GM23338 (cell line): ENCODE data around the gene LMOD1. TPM values are rescaled to one million over a fixed set of nuclear protein-coding genes. Genes with fewer than 3 reads are reported as not detected.

Experiments used
- ATAC-seq: fragments of 200-7000 bp; cut with Tn5 transposase; 3 replicates; pipeline ENCODE4 v1.9.1; 2020
- DNase-seq: peaks from one replicate; pipeline ENCODE4 v3.0.0-alpha.2; 2015; ENCODE audit warnings: low spot score
- H2AFZ ChIP-seq: fragments of 200-600 bp; sonication (generic); 2 replicates; pipeline ENCODE4 v1.8.0; 2016; ENCODE audit warnings: antibody characterized with exemption, mild to moderate bottlenecking, moderate library complexity
- H3F3A ChIP-seq: fragments of 200-600 bp; sonication (generic); replicated peaks from 2 replicates; pipeline ENCODE4 v1.8.0; 2017; ENCODE audit warnings: antibody characterized with exemption, mixed run types, low read depth
- H3K27ac ChIP-seq: fragments of 200-600 bp; sonication (generic); 2 replicates; pipeline ENCODE4 v1.6.1; 2016; ENCODE audit warnings: low read depth
- H3K27me3 ChIP-seq: fragments of 200-600 bp; sonication (generic); 2 replicates; pipeline ENCODE4 v1.8.0; 2016; ENCODE audit warnings: mild to moderate bottlenecking, mixed run types, moderate library complexity; ENCODE audit not compliant: insufficient read depth
- H3K36me3 ChIP-seq: fragments of 200-600 bp; sonication (generic); 2 replicates; pipeline ENCODE4 v1.8.0; 2016; ENCODE audit warnings: mild to moderate bottlenecking; ENCODE audit not compliant: insufficient read depth
- H3K4me1 ChIP-seq: fragments of 200-600 bp; sonication (generic); 2 replicates; pipeline ENCODE4 v1.8.0; 2016; ENCODE audit warnings: mild to moderate bottlenecking, moderate library complexity; ENCODE audit not compliant: insufficient read depth
- H3K4me2 ChIP-seq: fragments of 200-600 bp; sonication (generic); 2 replicates; pipeline ENCODE4 v1.7.1; 2017; ENCODE audit warnings: mixed run types
- H3K4me3 ChIP-seq: fragments of 200-600 bp; sonication (generic); 2 replicates; pipeline ENCODE4 v1.6.1; 2016; ENCODE audit warnings: mixed run types
- H3K79me2 ChIP-seq: fragments of 200-600 bp; sonication (generic); replicated peaks from 2 replicates; pipeline ENCODE4 v1.8.0; 2017; ENCODE audit warnings: mild to moderate bottlenecking; ENCODE audit not compliant: insufficient read depth
- H3K9me2 ChIP-seq: fragments of 200-600 bp; sonication (generic); 2 replicates; pipeline ENCODE4 v1.8.0; 2017; ENCODE audit not compliant: insufficient read depth
- H4K20me1 ChIP-seq: fragments of 200-600 bp; sonication (generic); replicated peaks from 2 replicates; pipeline ENCODE4 v1.8.0; 2017; ENCODE audit warnings: mild to moderate bottlenecking; ENCODE audit not compliant: insufficient read depth
- H3K27ac Mint-ChIP-seq: 2 replicates; pipeline ENCODE4 v1.8.0; 2020; ENCODE audit warnings: inconsistent platforms, mild to moderate bottlenecking, moderate library complexity, mixed read lengths
- H3K27me3 Mint-ChIP-seq: 3 replicates; pipeline ENCODE4 v1.8.0; 2022; ENCODE audit warnings: low read depth, mild to moderate bottlenecking, moderate library complexity, mixed read lengths, inconsistent platforms; ENCODE audit not compliant: insufficient read depth, poor library complexity
- H3K36me3 Mint-ChIP-seq: 3 replicates; pipeline ENCODE4 v1.8.0; 2021; ENCODE audit warnings: low read depth, mild to moderate bottlenecking, inconsistent platforms, moderate library complexity, mixed read lengths
- H3K4me1 Mint-ChIP-seq: 3 replicates; pipeline ENCODE4 v1.8.0; 2020; ENCODE audit warnings: mild to moderate bottlenecking, inconsistent platforms, mixed read lengths
- H3K4me3 Mint-ChIP-seq: 3 replicates; pipeline ENCODE4 v1.8.0; 2021; ENCODE audit warnings: moderate library complexity, mild to moderate bottlenecking, inconsistent platforms, mixed read lengths
- H3K9me3 Mint-ChIP-seq: 3 replicates; pipeline ENCODE4 v1.8.0; 2020; ENCODE audit warnings: moderate library complexity, mild to moderate bottlenecking, inconsistent platforms, mixed read lengths
- CREB1 ChIP-seq: fragments of 250-450 bp; sonication (Bioruptor Pico); IDR thresholded peaks from 2 replicates; pipeline ENCODE4 v1.5.0; 2020; ENCODE audit warnings: low read depth, mild to moderate bottlenecking, moderate library complexity
- ETS1 ChIP-seq: IDR thresholded peaks from 2 replicates; pipeline ENCODE4 v1.6.1; 2016; ENCODE audit warnings: antibody characterized with exemption
- EZH2 ChIP-seq: fragments of 200-600 bp; sonication (generic); IDR thresholded peaks from one replicate; pipeline ENCODE4 v1.8.0; 2017; ENCODE audit warnings: antibody characterized with exemption, mild to moderate bottlenecking, low read depth; ENCODE audit not compliant: unreplicated experiment
- EZH2phosphoT487 ChIP-seq: fragments of 200-600 bp; sonication (generic); IDR thresholded peaks from one replicate; pipeline ENCODE4 v1.8.1; 2018; ENCODE audit warnings: antibody characterized with exemption; ENCODE audit not compliant: unreplicated experiment
- JUNB ChIP-seq: IDR thresholded peaks from one replicate; pipeline ENCODE4 v1.6.1; 2016; ENCODE audit warnings: antibody characterized with exemption; ENCODE audit not compliant: unreplicated experiment
- NANOG ChIP-seq: IDR thresholded peaks from 2 replicates; pipeline ENCODE4 v1.6.1; 2016; ENCODE audit warnings: antibody characterized with exemption, borderline replicate concordance
- POLR2AphosphoS5 ChIP-seq: IDR thresholded peaks from 2 replicates; pipeline ENCODE4 v1.6.1; 2016; ENCODE audit warnings: antibody characterized with exemption, low read depth
- STAT1 ChIP-seq: IDR thresholded peaks from one replicate; pipeline ENCODE4 v1.6.1; 2016; ENCODE audit warnings: antibody characterized with exemption; ENCODE audit not compliant: unreplicated experiment
- ZNF114 ChIP-seq: fragments of 250-450 bp; sonication (Bioruptor Pico); IDR thresholded peaks from 2 replicates; pipeline ENCODE4 v1.5.0; 2020; ENCODE audit warnings: mild to moderate bottlenecking, moderate library complexity
- ZNF331 ChIP-seq: fragments of 250-450 bp; sonication (Bioruptor Pico); IDR thresholded peaks from 2 replicates; pipeline ENCODE4 v1.5.0; 2020; ENCODE audit warnings: low read depth, mild to moderate bottlenecking, moderate library complexity
- ZNF462 ChIP-seq: fragments of 250-450 bp; sonication (Bioruptor Pico); IDR thresholded peaks from 2 replicates; pipeline ENCODE4 v1.5.0; 2020; ENCODE audit warnings: mild to moderate bottlenecking, moderate library complexity
- polyA plus RNA-seq: library from polyadenylated mRNA; unstranded; fragments of >200 nt; fragmentation: Nextera tagmentation; extraction: Ambion mirVana; gene quantifications from 2 replicates; pipeline ENCODE4 v1.2.1, GENCODE V29; 2016
- total RNA-seq: library from RNA; depleted of rRNA; stranded (reverse); fragments of >200 nt; shearing (Covaris generic); gene quantifications from 2 replicates; pipeline ENCODE4 v1.2.3, GENCODE V29; 2014
- TF ChIP-seq, protein P1 (sequence below), 2 experiments: fragments of 200-600 bp in 1 of 2; sonication (generic) in 1 of 2; conservative IDR thresholded peaks; 2 replicates each; pipeline versions ENCODE4 v1.5.1 to v1.6.1; 2016 to 2017; ENCODE audit warnings: antibody characterized with exemption in 2 of 2, low read depth in 2 of 2, mild to moderate bottlenecking in 2 of 2, moderate library complexity in 1 of 2
- TF ChIP-seq, protein P2 (sequence below): IDR thresholded peaks from one replicate; pipeline ENCODE4 v1.6.1; 2018; ENCODE audit warnings: antibody characterized with exemption; ENCODE audit not compliant: unreplicated experiment

Gene LMOD1
- total and polyA plus RNA-seq, 2 experiments from 2014 or later, result 0.74 to 1.7 TPM

DNA sequence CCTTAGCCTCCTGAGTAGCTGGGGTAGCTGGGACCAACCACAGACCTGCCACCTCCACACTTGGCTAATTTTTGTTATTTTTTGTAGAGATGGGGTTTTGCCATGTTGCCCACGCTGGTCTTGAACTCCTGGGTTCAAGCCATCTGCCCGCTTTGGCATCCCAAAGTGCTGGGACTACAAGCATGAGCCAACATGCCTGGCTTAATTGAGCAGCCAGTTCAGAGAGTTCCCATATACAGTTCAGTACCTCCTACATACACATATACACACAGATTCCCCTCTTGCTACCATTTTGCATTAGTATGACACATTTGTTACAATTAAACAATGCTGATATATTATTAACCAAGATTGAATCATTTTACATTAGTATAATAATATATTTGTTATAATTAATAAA lies 39.0 kb upstream of the LMOD1 start (continued):
- TF ChIP-seq ZNF462 (CRISPR knock-in tag) (no peak), EZH2phosphoT487 (no peak)

GRCh38 chr1:201984446-201984845 lies 38.1 kb upstream of the LMOD1 start:
- peaks cover 6% of the 10 kb centered on the region for H3K27me3 Mint-ChIP-seq
- H3K4me3 Mint-ChIP-seq, result peak overlapping the region; percentile 91
- Histone ChIP-seq H3K79me2 (peaks cover 45% of the 10 kb centered on the region), H3K27me3 (0 out of 2 replicates have a peak, but pooled peaks cover 10% of the 10 kb centered on the region), H3K4me3 (peak overlapping the region; percentile 70; the same call in 1 of the 2 replicates), H3K27ac (no peak overlapping the region), H2AFZ (no peak overlapping the region), H3K36me3 (peaks cover 8% of the 10 kb centered on the region; the same call in 1 of the 2 replicates), H3K9me2 (no peaks in the 10 kb centered on the region), H3F3A (no peaks in the 10 kb centered on the region), H3K4me2 (peak overlapping the region; percentile 87), H4K20me1 (peaks cover 10% of the 10 kb centered on the region; the same call in 1 of the 2 replicates), H3K4me1 (peaks cover 6% of the 10 kb centered on the region)
- DNase-seq (no peak), ATAC-seq (no peak)
- peaks cover 16% of the 10 kb centered on the region; the same call in 2 of the 3 replicates for H3K4me1 Mint-ChIP-seq
- H3K9me3 Mint-ChIP-seq, result no peaks in the 10 kb centered on the region
- H3K36me3 Mint-ChIP-seq, result peaks cover 13% of the 10 kb centered on the region
- H3K27ac Mint-ChIP-seq, result peak overlapping the region; percentile 8; the same call in 1 of the 2 replicates
- no peak for TF ChIP-seq STAT1
- TF ChIP-seq CREB1 (CRISPR knock-in tag), result no peak
- TF ChIP-seq, protein P1, sequence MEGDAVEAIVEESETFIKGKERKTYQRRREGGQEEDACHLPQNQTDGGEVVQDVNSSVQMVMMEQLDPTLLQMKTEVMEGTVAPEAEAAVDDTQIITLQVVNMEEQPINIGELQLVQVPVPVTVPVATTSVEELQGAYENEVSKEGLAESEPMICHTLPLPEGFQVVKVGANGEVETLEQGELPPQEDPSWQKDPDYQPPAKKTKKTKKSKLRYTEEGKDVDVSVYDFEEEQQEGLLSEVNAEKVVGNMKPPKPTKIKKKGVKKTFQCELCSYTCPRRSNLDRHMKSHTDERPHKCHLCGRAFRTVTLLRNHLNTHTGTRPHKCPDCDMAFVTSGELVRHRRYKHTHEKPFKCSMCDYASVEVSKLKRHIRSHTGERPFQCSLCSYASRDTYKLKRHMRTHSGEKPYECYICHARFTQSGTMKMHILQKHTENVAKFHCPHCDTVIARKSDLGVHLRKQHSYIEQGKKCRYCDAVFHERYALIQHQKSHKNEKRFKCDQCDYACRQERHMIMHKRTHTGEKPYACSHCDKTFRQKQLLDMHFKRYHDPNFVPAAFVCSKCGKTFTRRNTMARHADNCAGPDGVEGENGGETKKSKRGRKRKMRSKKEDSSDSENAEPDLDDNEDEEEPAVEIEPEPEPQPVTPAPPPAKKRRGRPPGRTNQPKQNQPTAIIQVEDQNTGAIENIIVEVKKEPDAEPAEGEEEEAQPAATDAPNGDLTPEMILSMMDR (conservative IDR thresholded peaks at IDR 0.05; ENCODE audit: low read depth in 2 of 2), result no peak
- no peak for TF ChIP-seq EZH2phosphoT487
- TF ChIP-seq, protein P2, sequence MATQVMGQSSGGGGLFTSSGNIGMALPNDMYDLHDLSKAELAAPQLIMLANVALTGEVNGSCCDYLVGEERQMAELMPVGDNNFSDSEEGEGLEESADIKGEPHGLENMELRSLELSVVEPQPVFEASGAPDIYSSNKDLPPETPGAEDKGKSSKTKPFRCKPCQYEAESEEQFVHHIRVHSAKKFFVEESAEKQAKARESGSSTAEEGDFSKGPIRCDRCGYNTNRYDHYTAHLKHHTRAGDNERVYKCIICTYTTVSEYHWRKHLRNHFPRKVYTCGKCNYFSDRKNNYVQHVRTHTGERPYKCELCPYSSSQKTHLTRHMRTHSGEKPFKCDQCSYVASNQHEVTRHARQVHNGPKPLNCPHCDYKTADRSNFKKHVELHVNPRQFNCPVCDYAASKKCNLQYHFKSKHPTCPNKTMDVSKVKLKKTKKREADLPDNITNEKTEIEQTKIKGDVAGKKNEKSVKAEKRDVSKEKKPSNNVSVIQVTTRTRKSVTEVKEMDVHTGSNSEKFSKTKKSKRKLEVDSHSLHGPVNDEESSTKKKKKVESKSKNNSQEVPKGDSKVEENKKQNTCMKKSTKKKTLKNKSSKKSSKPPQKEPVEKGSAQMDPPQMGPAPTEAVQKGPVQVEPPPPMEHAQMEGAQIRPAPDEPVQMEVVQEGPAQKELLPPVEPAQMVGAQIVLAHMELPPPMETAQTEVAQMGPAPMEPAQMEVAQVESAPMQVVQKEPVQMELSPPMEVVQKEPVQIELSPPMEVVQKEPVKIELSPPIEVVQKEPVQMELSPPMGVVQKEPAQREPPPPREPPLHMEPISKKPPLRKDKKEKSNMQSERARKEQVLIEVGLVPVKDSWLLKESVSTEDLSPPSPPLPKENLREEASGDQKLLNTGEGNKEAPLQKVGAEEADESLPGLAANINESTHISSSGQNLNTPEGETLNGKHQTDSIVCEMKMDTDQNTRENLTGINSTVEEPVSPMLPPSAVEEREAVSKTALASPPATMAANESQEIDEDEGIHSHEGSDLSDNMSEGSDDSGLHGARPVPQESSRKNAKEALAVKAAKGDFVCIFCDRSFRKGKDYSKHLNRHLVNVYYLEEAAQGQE, result no peak
- TF ChIP-seq POLR2AphosphoS5, result no peak
- no peak for TF ChIP-seq ZNF114
- no peak for TF ChIP-seq ZNF331 (CRISPR knock-in tag)
- TF ChIP-seq JUNB, result no peak
- no peak for TF ChIP-seq EZH2
- no peak for TF ChIP-seq NANOG
- TF ChIP-seq ETS1, result no peak
